Measurements from ENCODE around the gene CACNA2D2. TPM values are rescaled to one million over a fixed set of nuclear protein-coding genes. Genes with fewer than 3 reads are reported as not detected.

Gene CACNA2D2
- total and polyA plus RNA-seq, 2 of the 8 experiments (the other 6 are each of a cell fraction or from before 2014, with no cell fraction given) = 14.1 to 25.0 TPM

DNA sequence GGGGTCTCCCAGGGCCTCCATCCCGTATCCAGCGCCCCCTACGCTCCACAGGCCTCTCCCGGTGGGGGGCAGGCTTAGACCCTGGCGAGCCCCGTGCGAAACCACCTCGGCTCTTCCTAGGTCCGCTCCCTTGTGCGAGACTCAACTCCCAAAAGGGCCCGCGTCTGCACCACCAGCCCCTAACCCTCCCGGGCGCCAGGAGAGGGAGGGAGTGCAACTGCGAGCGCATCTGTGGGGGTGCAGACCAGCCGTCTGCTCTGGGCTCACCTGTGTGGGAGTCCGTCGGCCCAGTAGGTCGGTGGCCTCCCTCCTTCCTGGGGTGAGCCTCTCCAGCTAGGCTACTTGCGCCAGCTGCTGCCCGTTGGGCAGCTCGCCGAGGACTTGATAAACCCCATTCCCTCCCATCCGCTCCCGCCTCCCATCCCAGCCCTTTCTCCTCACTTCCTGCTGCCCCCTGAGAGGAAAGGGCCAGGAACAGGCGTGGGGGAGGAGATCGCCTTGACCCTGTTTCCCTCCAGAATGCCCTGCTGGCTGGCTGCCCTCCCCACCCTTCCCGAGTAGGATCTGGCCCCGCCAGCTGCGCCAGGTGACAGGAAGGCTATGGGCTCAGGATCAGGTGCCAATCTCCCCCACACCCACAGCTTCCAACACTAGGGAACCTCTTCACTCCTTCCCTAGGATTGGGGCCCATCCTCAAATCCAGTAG is 180.9 kb downstream of the CACNA2D2 start, which contains the start of gene HYAL2:
TSS of gene HYAL2 (minus strand) at position 360 of the 706 bp plus-strand sequence. CDS start 2,256 bp downstream, outside the sequence.
- H3K27ac ChIP-seq (ENCODE audit: low read depth, low read length) = peak within 1 kb of the TSS; percentile 100
- FAIRE-seq (no peak), DNase-seq (ENCODE audit: low read depth in 1 of 2, low spot score in 2 of 2) (peak in 1 of 2 experiments; percentile 76)
- WGBS, 2 experiments (ENCODE audit: extremely low coverage in 1 of 2, insufficient coverage in 1 of 2, insufficient read length in 1 of 2, insufficient replicate concordance in 2 of 2, low coverage in 1 of 2, low lambda C conversion rate in 2 of 2, missing lambda C conversion rate in 1 of 2) = 7% methylated on average over 18 of the region's 31 CpGs; no CpG with 5 or more reads in 1 of the 2 experiments
- peak within 1 kb of the TSS; percentile 55 for H3K4ac ChIP-seq (replicated peaks; ENCODE audit: insufficient read length, low read depth, low read length)
- H3K36me3 ChIP-seq (ENCODE audit: control insufficient read depth in 2 of 4, insufficient read depth in 4 of 4, low read length in 3 of 4) = peaks cover 22 to 30% (median 26%) of the 10 kb centered on the region in 4 experiments
- peaks cover 22% of the 10 kb centered on the region for H3K79me1 ChIP-seq (ENCODE audit: low read depth, low read length)
- H3K9me3 ChIP-seq (ENCODE audit: insufficient read depth in 2 of 2, low read depth in 1 of 2, low read length in 1 of 2) = no peaks in the 10 kb centered on the region
- H4K8ac ChIP-seq (ENCODE audit: extremely low read depth, insufficient read depth, low read length) = peak within 1 kb of the TSS; percentile 36; the same call in 1 of the 2 replicates
- peak within 1 kb of the TSS; percentile 97 for H3K18ac ChIP-seq (ENCODE audit: extremely low read depth, low read length)
- H2BK120ac ChIP-seq (replicated peaks; ENCODE audit: low read depth, low read length) = peak within 1 kb of the TSS; percentile 26
- H2BK12ac ChIP-seq (ENCODE audit: low read depth, low read length) = peak within 1 kb of the TSS; percentile 92
- peaks cover 0 to 40% (median 21%) of the 10 kb centered on the region in 4 experiments; a peak in 6 of 7 replicates for H3K4me1 ChIP-seq (replicated peaks in 1 of 4; ENCODE audit: control insufficient read depth in 3 of 4, insufficient read depth in 4 of 4, low read length in 3 of 4)
- peak within 1 kb of the TSS; percentile 95 to 100 (median 98) for H3K9ac ChIP-seq (replicated peaks in 1 of 4; ENCODE audit: extremely low read depth in 1 of 4, low read depth in 3 of 4, low read length in 3 of 4)
- ChIA-PET CTCF (ENCODE audit: partially characterized antibody) (interaction anchor here (0.8 to 7.5 kb wide), 17 partner anchors 7 to 131 kb away, joined by 3 to 75 read pairs (median 11); partner anchors contain the start of genes GNAT1, HYAL1, IFRD2 and LSMEM2), POLR2A (ENCODE audit: partially characterized antibody) (interaction anchor here (0.7 to 12.6 kb wide), 12 partner anchors 7 to 87 kb away, joined by 3 to 149 read pairs (median 8); partner anchors contain the start of genes GNAI2, HYAL1, HYAL3 and IFRD2)
- peak within 1 kb of the TSS; percentile 29; the same call in 1 of the 2 replicates for H2AFZ ChIP-seq (ENCODE audit: low read length)
- peak within 1 kb of the TSS; percentile 64 for H4K5ac ChIP-seq (ENCODE audit: insufficient read length, low read depth, low read length)
- H3K27me3 ChIP-seq (replicated peaks in 1 of 4; ENCODE audit: control insufficient read depth in 3 of 4, extremely low read depth in 1 of 4, insufficient read depth in 3 of 4, low read length in 3 of 4) = no peaks in the 10 kb centered on the region
- no peak within 1 kb of the TSS for H2AK5ac ChIP-seq (ENCODE audit: low read depth, low read length)
- peaks cover 22% of the 10 kb centered on the region for H3K23me2 ChIP-seq (ENCODE audit: low read depth, low read length)
- H3K14ac ChIP-seq (ENCODE audit: insufficient read length) = no peak within 1 kb of the TSS
- peak within 1 kb of the TSS; percentile 97 for H3K4me2 ChIP-seq (ENCODE audit: insufficient read depth in 1 of 2, low read depth in 2 of 2, low read length in 2 of 2)
- H2BK20ac ChIP-seq (ENCODE audit: low read length) = peak within 1 kb of the TSS; percentile 72; the same call in 1 of the 2 replicates
- H3K79me2 ChIP-seq (ENCODE audit: control insufficient read depth in 1 of 2, insufficient read depth in 2 of 2, low read length in 2 of 2) = peaks cover 0 to 33% of the 10 kb centered on the region in 2 experiments; a peak in 3 of 4 replicates
- peak within 1 kb of the TSS; percentile 91 for H4K91ac ChIP-seq (replicated peaks; ENCODE audit: insufficient read length, low read length)
- H3K56ac ChIP-seq (replicated peaks; ENCODE audit: insufficient read length, low read depth, low read length) = peak within 1 kb of the TSS; percentile 84
- peak within 1 kb of the TSS; percentile 88; the same call in 1 of the 2 replicates for H2BK15ac ChIP-seq (ENCODE audit: low read length)
- H3K23ac ChIP-seq (ENCODE audit: insufficient read length) = peak within 1 kb of the TSS; percentile 18
- peaks cover 11 to 25% of the 10 kb centered on the region in 2 experiments for H4K20me1 ChIP-seq (replicated peaks in 1 of 2; ENCODE audit: control insufficient read depth in 1 of 2, insufficient read depth in 2 of 2, low read length in 2 of 2)
- H3K4me3 ChIP-seq (ENCODE audit: extremely low read depth in 1 of 4, insufficient read depth in 2 of 4, low read depth in 3 of 4, low read length in 4 of 4) = peak within 1 kb of the TSS; percentile 89 to 96 (median 94)
- H2BK5ac ChIP-seq (ENCODE audit: low read depth, low read length) = peak within 1 kb of the TSS; percentile 99
- TF ChIP-seq CHD1 (IDR thresholded peaks at IDR 0.05; ENCODE audit: low read depth, low read length) = no peak
- TF ChIP-seq RFX5 (IDR thresholded peaks at IDR 0.05; ENCODE audit: borderline replicate concordance, low read depth, low read length) = no peak
- no peak for TF ChIP-seq SIX5 (IDR thresholded peaks at IDR 0.05; ENCODE audit: low read depth, low read length)
- TF ChIP-seq, protein P1, sequence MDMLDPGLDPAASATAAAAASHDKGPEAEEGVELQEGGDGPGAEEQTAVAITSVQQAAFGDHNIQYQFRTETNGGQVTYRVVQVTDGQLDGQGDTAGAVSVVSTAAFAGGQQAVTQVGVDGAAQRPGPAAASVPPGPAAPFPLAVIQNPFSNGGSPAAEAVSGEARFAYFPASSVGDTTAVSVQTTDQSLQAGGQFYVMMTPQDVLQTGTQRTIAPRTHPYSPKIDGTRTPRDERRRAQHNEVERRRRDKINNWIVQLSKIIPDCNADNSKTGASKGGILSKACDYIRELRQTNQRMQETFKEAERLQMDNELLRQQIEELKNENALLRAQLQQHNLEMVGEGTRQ (IDR thresholded peaks at IDR 0.05; ENCODE audit: low read length) = no peak
- peak; percentile 35 for TF ChIP-seq KDM4A (IDR thresholded peaks at IDR 0.05; ENCODE audit: low read depth, low read length, severe bottlenecking)
- TF ChIP-seq, protein P2, sequence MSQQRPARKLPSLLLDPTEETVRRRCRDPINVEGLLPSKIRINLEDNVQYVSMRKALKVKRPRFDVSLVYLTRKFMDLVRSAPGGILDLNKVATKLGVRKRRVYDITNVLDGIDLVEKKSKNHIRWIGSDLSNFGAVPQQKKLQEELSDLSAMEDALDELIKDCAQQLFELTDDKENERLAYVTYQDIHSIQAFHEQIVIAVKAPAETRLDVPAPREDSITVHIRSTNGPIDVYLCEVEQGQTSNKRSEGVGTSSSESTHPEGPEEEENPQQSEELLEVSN (IDR thresholded peaks at IDR 0.05) = no peak
- no peak for TF ChIP-seq TCF12 (IDR thresholded peaks at IDR 0.05; ENCODE audit: low read depth, low read length)
- no peak for TF ChIP-seq BACH1 (IDR thresholded peaks at IDR 0.05; ENCODE audit: low read length)
- TF ChIP-seq PHF8 (conservative IDR thresholded peaks at IDR 0.05; ENCODE audit: low read depth, low read length) = peak; percentile 38; the same call in 1 of the 2 replicates

All from H1 (cell line).